Measurements from ENCODE around the gene HP.
"Not testable (repeated sequence)": the region's sequence is repeated elsewhere in the genome, so short reads cannot be mapped to it uniquely, and the experiment has no call there.

Gene HP, protein sequence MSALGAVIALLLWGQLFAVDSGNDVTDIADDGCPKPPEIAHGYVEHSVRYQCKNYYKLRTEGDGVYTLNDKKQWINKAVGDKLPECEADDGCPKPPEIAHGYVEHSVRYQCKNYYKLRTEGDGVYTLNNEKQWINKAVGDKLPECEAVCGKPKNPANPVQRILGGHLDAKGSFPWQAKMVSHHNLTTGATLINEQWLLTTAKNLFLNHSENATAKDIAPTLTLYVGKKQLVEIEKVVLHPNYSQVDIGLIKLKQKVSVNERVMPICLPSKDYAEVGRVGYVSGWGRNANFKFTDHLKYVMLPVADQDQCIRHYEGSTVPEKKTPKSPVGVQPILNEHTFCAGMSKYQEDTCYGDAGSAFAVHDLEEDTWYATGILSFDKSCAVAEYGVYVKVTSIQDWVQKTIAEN

DNA sequence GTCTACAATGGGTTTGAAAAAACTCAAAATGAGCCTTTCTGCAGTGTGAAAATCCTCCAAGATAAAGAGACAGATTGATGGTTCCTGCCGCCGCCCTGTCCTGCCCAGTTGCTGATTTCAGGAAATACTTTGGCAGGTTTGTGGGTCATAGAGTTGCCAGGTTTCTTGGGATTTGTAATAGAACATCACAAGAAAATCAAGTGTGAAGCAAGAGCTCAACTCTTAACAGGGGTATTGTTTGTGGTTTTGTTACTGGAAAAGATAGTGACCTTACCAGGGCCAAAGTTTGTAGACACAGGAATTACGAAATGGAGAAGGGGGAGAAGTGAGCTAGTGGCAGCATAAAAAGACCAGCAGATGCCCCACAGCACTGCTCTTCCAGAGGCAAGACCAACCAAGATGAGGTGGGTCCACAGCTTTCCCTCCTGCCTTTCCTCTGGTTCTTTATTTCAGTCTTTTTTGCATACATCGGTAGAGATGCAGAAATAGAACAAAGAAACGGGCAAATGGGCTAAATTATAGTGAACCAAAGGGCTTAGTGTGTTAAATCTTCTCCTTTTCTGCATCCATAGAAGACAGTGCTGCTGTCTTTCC, at the start of gene HP:
Gene HP, plus strand, starts transcription at position 252 of the 594 bp plus-strand sequence. Its CDS starts 148 bp downstream, at position 400.
- H3K27me3 ChIP-seq, H3K4me3 ChIP-seq, H3K9ac ChIP-seq, H4K20me1 ChIP-seq: not testable (repeated sequence)
- peak in 1 of 11 experiments; percentile 22; a peak in 1 of 22 replicates for TF ChIP-seq Cebpa-rat (IDR thresholded peaks at IDR 0.05)
- peaks cover 13 to 46% (median 18%) of the 10 kb centered on the region in 11 experiments for H3K9me3 ChIP-seq (replicated peaks in 1 of 11)
- H3K36me3 ChIP-seq, result peaks cover 0 to 22% (median 12%) of the 10 kb centered on the region in 11 experiments; a peak in 13 of 22 replicates
- peak within 1 kb of the TSS in 8 of 11 experiments; percentile 4 to 35 (median 28); a peak in 11 of 22 replicates for H3K4me2 ChIP-seq
- H3K4me1 ChIP-seq, result peaks cover 0 to 50% (median 34%) of the 10 kb centered on the region in 10 experiments; a peak in 16 of 20 replicates
- peak within 1 kb of the TSS in 5 of 11 experiments; percentile 4 to 66 (median 30); a peak in 9 of 22 replicates for H3K27ac ChIP-seq

DNA sequence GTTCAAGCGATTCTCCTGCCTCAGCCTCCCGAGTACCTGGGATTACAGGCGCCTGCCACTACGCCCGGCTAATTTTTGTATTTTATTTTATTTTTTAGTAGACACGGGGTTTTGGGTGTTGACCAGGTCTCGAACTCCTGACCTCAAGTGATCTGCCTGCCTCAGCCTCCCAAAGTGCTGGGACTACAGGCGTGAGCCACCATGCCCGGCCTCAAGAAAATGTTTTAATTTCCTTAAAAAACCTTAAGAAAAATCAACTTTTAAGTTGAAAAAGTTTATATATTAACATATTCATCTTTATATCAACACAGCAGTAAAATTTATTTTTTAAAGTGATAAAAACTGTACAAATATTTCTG, 46.3 kb upstream of the HP start:
- H4K20me1 ChIP-seq; H3K27me3 ChIP-seq; H3K9me3 ChIP-seq (replicated peaks in 1 of 11): not testable (repeated sequence)
- Histone ChIP-seq H3K4me2 (peak overlapping the region; percentile 49 to 74 (median 59)), H3K4me3 (peak overlapping the region in 8 of 10 experiments; percentile 45 to 98 (median 87); a peak in 12 of 20 replicates), H3K36me3 (peaks cover 0 to 11% (median 4%) of the 10 kb centered on the region in 11 experiments; a peak in 8 of 22 replicates), H3K27ac (peak overlapping the region in 9 of 11 experiments; percentile 2 to 69 (median 60); a peak in 16 of 22 replicates), H3K4me1 (peaks cover 28 to 47% (median 43%) of the 10 kb centered on the region in 10 experiments), H3K9ac (peak overlapping the region in 9 of 11 experiments; percentile 16 to 64 (median 51); a peak in 11 of 22 replicates)

DNA sequence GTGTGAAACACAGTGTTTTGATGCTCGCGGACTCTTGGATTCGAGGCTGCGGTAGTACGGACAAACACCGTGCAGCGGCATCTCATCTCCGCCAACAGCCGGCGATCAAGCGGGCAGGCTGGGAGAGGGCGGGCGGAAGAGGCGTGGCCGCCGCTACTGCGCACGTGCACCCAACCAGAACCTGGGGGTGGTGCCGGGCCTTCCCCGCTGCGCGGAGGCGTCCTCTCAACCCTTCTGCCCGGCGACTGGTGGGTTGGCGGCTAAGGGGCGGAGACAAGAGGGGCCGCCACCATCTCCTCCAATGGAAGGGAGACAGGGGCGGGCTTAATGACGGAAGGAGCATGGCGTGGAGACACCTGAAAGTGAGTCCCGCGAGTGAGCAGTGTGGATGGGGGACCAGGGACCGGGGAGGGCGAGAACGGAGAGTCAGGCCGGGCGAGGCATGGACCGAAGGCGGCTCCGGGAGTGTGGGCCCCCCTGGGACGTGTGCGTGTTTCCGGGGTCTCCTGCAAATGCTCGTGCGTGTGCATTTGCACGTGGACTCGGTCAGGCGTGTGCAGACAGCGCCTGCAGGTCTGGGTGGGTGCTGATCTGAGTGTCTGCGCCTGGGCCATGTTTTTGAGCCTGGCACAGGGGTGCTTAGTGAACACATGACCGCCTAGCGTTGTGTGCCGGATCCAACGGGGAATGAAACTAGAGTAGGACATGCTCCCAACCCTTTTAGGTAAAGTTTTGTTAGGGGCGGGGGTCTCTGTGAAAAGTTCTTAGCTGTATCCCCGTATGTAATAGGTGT, 45.7 kb upstream of the HP start, which contains the start of gene DHODH:
Gene DHODH, plus strand, starts transcription at position 321 of the 793 bp plus-strand sequence. Its CDS starts 21 bp downstream, at position 342.
- peak within 1 kb of the TSS in 10 of 11 experiments; percentile 53 to 86 (median 78); a peak in 21 of 22 replicates for H3K27ac ChIP-seq
- no peaks in the 10 kb centered on the region for H3K27me3 ChIP-seq
- H4K20me1 ChIP-seq, result no peaks in the 10 kb centered on the region
- H3K4me1 ChIP-seq, result peaks cover 34 to 53% (median 49%) of the 10 kb centered on the region in 10 experiments
- peak within 1 kb of the TSS; percentile 75 to 99 (median 87) for H3K4me3 ChIP-seq
- peaks cover 0 to 11% (median 4%) of the 10 kb centered on the region in 11 experiments; a peak in 8 of 22 replicates for H3K36me3 ChIP-seq
- TF ChIP-seq Cebpa-rat (IDR thresholded peaks at IDR 0.05), result no peak
- H3K4me2 ChIP-seq, result peak within 1 kb of the TSS; percentile 87 to 97 (median 91)
- no peaks in the 10 kb centered on the region for H3K9me3 ChIP-seq (replicated peaks in 1 of 11)
- H3K9ac ChIP-seq, result peak within 1 kb of the TSS; percentile 71 to 86 (median 82)

DNA sequence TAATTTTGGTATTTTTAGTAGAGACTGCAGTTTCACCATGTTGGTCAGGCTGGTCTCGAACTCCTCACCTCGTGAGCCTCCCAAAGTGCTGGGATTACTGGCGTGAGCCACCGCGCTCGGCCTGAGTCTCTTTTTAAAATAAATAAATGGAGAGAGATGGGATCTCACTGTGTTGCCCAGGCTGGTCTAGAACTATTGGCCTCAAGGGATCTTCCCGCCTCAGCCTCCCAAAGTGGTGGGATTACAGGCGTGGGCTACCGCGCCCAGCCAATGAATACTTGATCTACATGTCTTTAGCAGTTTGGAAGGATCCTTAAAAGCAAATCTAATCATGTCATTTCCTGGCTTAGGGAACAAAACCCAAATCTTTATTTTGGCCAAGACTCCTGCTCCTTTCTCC, 44.5 kb upstream of the HP start:
- peak overlapping the region in 4 of 11 experiments; percentile 7 to 86 (median 36); a peak in 4 of 22 replicates for H3K27ac ChIP-seq
- H3K4me3 ChIP-seq, result peak overlapping the region in 7 of 10 experiments; percentile 84 to 99 (median 92); a peak in 13 of 20 replicates
- TF ChIP-seq Cebpa-rat (IDR thresholded peaks at IDR 0.05), result no peak
- peak overlapping the region; percentile 43 to 97 (median 89); a peak in 21 of 22 replicates for H3K4me2 ChIP-seq
- 0 out of 22 replicates have a peak, but pooled peaks cover 0 to 3% (median 0%) of the 10 kb centered on the region in 11 experiments for H4K20me1 ChIP-seq
- H3K4me1 ChIP-seq, result peaks cover 45 to 64% (median 61%) of the 10 kb centered on the region in 10 experiments
- peaks cover 0 to 11% (median 4%) of the 10 kb centered on the region in 11 experiments; a peak in 8 of 22 replicates for H3K36me3 ChIP-seq
- H3K9ac ChIP-seq, result peak overlapping the region in 1 of 11 experiments; percentile 82; a peak in 1 of 22 replicates
- no peaks in the 10 kb centered on the region for H3K27me3 ChIP-seq
- H3K9me3 ChIP-seq (replicated peaks in 1 of 11), result no peaks in the 10 kb centered on the region

DNA sequence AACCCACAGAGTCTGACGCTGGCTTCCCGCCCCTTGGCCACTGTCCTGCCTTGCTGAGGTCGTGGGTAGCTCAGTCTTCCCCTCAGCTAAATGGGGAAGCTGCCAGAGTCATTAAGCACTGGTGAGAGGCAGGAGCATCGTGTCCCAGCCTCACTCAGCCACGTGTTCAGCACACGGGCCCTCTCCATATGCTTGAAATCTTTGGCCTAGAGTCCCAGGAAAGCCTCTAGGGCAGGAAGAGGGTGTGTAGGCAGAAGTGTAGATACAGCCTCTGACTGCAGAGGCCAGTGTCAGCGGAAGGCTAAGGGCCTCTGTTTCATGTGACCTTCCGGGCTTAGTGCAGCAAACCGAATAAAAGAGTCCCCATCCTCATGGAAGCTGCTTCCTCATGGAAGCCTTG, 41.7 kb upstream of the HP start:
- Histone ChIP-seq H3K4me3 (peak overlapping the region in 2 of 10 experiments; percentile 53 to 59; a peak in 2 of 20 replicates), H3K4me2 (peak overlapping the region; percentile 79 to 97 (median 92)), H3K36me3 (peaks cover 0 to 31% (median 9%) of the 10 kb centered on the region in 11 experiments; a peak in 12 of 22 replicates), H3K27me3 (no peaks in the 10 kb centered on the region), H3K9me3 (replicated peaks in 1 of 11) (no peaks in the 10 kb centered on the region), H4K20me1 (peaks cover 0 to 10% (median 0%) of the 10 kb centered on the region in 11 experiments; a peak in 3 of 22 replicates), H3K4me1 (peaks cover 51 to 89% (median 87%) of the 10 kb centered on the region in 10 experiments), H3K27ac (peak overlapping the region in 9 of 11 experiments; percentile 60 to 84 (median 68); a peak in 18 of 22 replicates), H3K9ac (peak overlapping the region in 8 of 11 experiments; percentile 44 to 77 (median 67); a peak in 14 of 22 replicates)
- no peak for TF ChIP-seq Cebpa-rat (IDR thresholded peaks at IDR 0.05)

DNA sequence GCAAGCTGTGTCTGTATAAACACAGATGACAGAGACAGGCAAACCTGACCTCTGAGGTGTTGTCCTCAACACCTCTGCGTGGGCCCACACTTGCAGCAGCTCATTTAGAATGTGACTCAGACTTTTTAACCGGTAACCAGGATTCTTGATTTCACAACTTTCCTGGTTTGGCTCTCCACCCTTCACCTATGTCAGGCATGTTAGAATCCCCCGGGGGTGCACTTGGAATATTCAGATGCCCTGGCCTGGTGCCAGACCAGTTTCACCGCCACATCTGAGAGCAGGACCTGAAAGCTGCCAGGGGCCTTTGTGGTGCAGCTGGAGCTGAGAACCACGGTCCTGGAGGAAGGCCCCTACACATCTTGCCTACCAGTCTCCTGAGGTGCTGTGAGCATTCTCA, 40.9 kb upstream of the HP start:
- H3K4me1 ChIP-seq, result peaks cover 47 to 91% (median 90%) of the 10 kb centered on the region in 10 experiments
- peaks cover 0 to 10% (median 0%) of the 10 kb centered on the region in 11 experiments; a peak in 3 of 22 replicates for H4K20me1 ChIP-seq
- peak in 4 of 11 experiments; percentile 21 to 73 (median 61); a peak in 4 of 22 replicates for TF ChIP-seq Cebpa-rat (IDR thresholded peaks at IDR 0.05)
- H3K27me3 ChIP-seq, result no peaks in the 10 kb centered on the region
- peak overlapping the region; percentile 79 to 97 (median 92) for H3K4me2 ChIP-seq
- peak overlapping the region in 10 of 11 experiments; percentile 37 to 77 (median 60); a peak in 20 of 22 replicates for H3K9ac ChIP-seq
- H3K4me3 ChIP-seq, result peak overlapping the region in 9 of 10 experiments; percentile 3 to 59 (median 50); a peak in 15 of 20 replicates
- peaks cover 0 to 39% (median 15%) of the 10 kb centered on the region in 11 experiments; a peak in 15 of 22 replicates for H3K36me3 ChIP-seq
- peak overlapping the region in 10 of 11 experiments; percentile 50 to 84 (median 66); a peak in 19 of 22 replicates for H3K27ac ChIP-seq
- H3K9me3 ChIP-seq (replicated peaks in 1 of 11), result no peaks in the 10 kb centered on the region

DNA sequence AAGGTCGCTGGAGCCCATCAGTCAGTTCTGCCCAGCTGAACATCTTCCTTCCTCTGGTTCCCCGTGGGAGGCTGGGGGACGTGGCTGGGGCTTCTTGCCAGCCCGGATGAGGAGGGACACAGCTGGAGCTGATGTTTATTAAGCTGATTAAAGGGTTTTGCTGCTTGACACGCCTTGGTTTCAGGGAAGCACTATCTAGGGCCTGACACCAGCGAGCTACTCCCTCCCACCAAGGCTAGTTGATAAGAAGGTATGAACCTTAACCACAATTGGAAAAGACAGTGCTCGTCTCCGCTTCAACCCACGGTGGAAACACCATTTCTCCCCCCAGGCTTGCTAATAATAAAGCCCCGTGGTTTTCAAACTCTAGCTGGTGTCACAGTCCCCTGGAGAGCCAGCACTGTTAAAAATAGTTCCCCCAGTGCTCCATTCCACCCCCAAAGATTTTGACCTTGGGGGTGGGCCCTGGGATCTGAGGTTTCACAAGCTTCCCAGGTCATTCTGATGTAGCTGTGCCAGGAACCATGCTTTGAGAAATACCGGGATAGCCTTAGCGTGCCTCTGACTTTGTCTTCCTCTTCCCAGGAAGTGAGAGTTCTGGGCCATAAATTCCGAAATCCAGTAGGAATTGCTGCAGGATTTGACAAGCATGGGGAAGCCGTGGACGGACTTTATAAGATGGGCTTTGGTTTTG, 40.3 kb upstream of the HP start:
- H3K27ac ChIP-seq, result peak overlapping the region in 10 of 11 experiments; percentile 50 to 84 (median 66); a peak in 20 of 22 replicates
- peaks cover 0 to 10% (median 0%) of the 10 kb centered on the region in 11 experiments; a peak in 3 of 22 replicates for H4K20me1 ChIP-seq
- H3K4me1 ChIP-seq, result peaks cover 47 to 96% (median 93%) of the 10 kb centered on the region in 10 experiments
- peak overlapping the region in 10 of 11 experiments; percentile 37 to 77 (median 60); a peak in 21 of 22 replicates for H3K9ac ChIP-seq
- TF ChIP-seq Cebpa-rat (IDR thresholded peaks at IDR 0.05), result no peak
- H3K36me3 ChIP-seq, result peaks cover 5 to 45% (median 21%) of the 10 kb centered on the region in 11 experiments; a peak in 16 of 22 replicates
- H3K4me3 ChIP-seq, result peak overlapping the region in 9 of 10 experiments; percentile 3 to 59 (median 51); a peak in 17 of 20 replicates
- H3K9me3 ChIP-seq (replicated peaks in 1 of 11), result no peaks in the 10 kb centered on the region
- no peaks in the 10 kb centered on the region for H3K27me3 ChIP-seq
- peak overlapping the region; percentile 79 to 97 (median 92) for H3K4me2 ChIP-seq

Data from BLaER1 treated with 17β-estradiol and CSF1 and Interleukin-3, amounts not matched to agents 10 nM and 100 nM (cell line).